ENCODE data around the gene WNT7B.

The WNT7B gene

GRCh38 chr22:45942787-45943493, 34.0 kb downstream of the WNT7B start:
- DNase-seq (ENCODE audit: low spot score in 2 of 2) (no peak), ATAC-seq (no peak)
- peaks cover 2% of the 10 kb centered on the region for H3K9me3 Mint-ChIP-seq
- no peaks in the 10 kb centered on the region for H3K36me3 Mint-ChIP-seq
- no peak overlapping the region for H3K4me3 Mint-ChIP-seq
- peaks cover 6% of the 10 kb centered on the region for H3K4me1 Mint-ChIP-seq
- no peak overlapping the region for H3K27ac Mint-ChIP-seq

GRCh38 chr22:45942344-45942743, 34.6 kb downstream of the WNT7B start:
- no peak for DNase-seq (ENCODE audit: low spot score in 2 of 2)
- no peak overlapping the region for H3K4me3 Mint-ChIP-seq
- no peak overlapping the region for H3K27ac Mint-ChIP-seq
- H3K9me3 Mint-ChIP-seq, result peaks cover 2% of the 10 kb centered on the region
- H3K4me1 Mint-ChIP-seq, result peaks cover 4% of the 10 kb centered on the region
- no peaks in the 10 kb centered on the region for H3K36me3 Mint-ChIP-seq
- ATAC-seq, result no peak

DNA sequence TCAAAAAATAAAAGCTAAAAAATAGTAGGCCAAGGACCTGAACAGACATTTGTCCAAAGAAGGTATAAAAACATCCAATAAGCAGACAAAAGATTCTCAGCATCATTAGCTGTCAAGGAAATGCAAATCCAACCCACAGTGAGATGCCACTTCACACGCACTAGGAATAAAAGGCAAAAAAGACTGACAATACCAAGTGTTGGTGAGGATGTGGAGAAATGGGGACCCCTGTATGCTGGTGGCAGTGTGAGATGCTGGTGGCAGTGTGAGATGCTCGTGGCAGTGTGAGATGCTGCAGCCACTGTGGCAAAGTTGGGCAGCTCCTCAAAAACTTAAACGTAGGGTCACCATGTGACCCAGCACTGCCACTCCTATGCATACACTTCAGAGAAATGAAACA, 38.0 kb downstream of the WNT7B start:
- Mint-ChIP-seq H3K36me3 (no peaks in the 10 kb centered on the region), H3K4me1 (no peaks in the 10 kb centered on the region), H3K27ac (no peak overlapping the region), H3K4me3 (no peak overlapping the region), H3K9me3 (peaks cover 2% of the 10 kb centered on the region)
- ATAC-seq (no peak), DNase-seq (ENCODE audit: low spot score in 2 of 2) (no peak)

GRCh38 chr22:45937960-45938359, 39.0 kb downstream of the WNT7B start:
- Mint-ChIP-seq H3K4me1 (no peaks in the 10 kb centered on the region), H3K27ac (no peak overlapping the region), H3K36me3 (no peaks in the 10 kb centered on the region), H3K4me3 (no peak overlapping the region), H3K9me3 (peaks cover 2% of the 10 kb centered on the region)
- ATAC-seq (no peak), DNase-seq (ENCODE audit: low spot score in 2 of 2) (no peak)

- Mint-ChIP-seq H3K36me3 (no peaks in the 10 kb centered on the region), H3K27ac (no peak overlapping the region), H3K4me3 (no peak overlapping the region), H3K9me3 (peaks cover 2% of the 10 kb centered on the region), H3K4me1 (peaks cover 5% of the 10 kb centered on the region)
- DNase-seq (ENCODE audit: low spot score in 2 of 2), result no peak
- no peak for ATAC-seq
Observed at GRCh38 chr22:45935573-45935972, 41.4 kb downstream of the WNT7B start.

DNA sequence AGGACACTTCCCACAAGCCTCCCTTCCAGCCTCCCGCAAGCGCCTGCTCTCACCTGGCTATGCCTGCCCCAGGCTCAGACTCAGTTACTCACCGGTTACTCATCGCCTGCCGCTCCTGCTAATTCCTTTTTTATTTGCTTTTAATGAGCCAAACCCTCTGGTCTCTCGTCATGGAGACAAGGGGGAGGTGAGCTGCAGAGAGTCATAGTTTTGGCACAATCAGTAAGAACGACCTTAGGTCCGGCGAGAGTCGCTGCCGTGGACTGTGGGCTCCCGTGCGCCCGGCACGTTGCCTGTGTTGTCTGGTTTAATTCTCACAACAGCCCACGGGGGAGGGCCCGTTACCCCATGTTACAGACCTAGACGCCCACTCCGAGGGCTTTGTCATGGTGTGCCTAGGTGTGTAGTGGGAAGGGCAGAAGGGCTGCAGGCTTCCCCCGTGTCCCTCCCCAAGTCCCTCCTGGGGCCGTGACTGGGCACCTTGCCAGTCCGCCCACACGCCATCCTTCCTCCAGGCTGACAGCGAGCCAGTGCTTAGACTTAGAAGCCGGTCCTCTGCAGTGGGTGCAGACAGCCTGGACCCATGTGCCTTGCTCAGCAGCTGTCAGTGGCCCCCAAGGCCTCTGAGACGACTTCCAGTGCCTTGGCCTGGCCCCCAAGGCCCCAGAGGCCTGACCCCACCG, 42.2 kb downstream of the WNT7B start:
- no peak for ATAC-seq
- H3K4me3 Mint-ChIP-seq, result no peak overlapping the region

DNA sequence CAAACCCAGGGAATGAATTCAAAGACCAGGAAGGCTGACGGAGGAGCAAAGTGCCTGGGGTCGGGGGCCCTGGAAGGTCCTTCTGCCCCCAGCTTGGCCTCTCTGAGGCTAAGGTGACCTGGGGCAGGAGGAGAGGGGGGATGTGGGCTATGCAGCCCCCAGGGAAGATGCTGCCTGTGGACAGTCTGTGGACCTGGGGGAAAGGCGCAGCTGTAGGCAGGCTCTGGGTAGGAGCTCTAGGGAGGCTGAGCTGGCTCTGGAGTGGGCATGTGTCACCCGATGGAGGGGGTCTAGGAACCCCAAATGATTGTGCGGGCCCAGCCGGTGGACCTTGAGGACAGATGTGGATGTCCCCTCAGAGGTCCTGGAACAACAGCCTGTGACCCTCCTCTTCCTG, 42.8 kb downstream of the WNT7B start:
- H3K4me1 Mint-ChIP-seq, result peaks cover 5% of the 10 kb centered on the region
- DNase-seq (ENCODE audit: low spot score in 2 of 2) (no peak), ATAC-seq (no peak)
- H3K4me3 Mint-ChIP-seq, result no peak overlapping the region
- H3K36me3 Mint-ChIP-seq, result no peaks in the 10 kb centered on the region
- H3K9me3 Mint-ChIP-seq, result peaks cover 2% of the 10 kb centered on the region
- no peak overlapping the region for H3K27ac Mint-ChIP-seq

More for the DNA sequence above, 42.2 kb downstream of the WNT7B start:
- H3K9me3 Mint-ChIP-seq, result peaks cover 2% of the 10 kb centered on the region
- DNase-seq (ENCODE audit: low spot score in 2 of 2), result no peak
- no peak overlapping the region for H3K27ac Mint-ChIP-seq
- peaks cover 5% of the 10 kb centered on the region for H3K4me1 Mint-ChIP-seq
- H3K36me3 Mint-ChIP-seq, result no peaks in the 10 kb centered on the region

GRCh38 chr22:45933506-45934167, 43.3 kb downstream of the WNT7B start:
- H3K4me3 Mint-ChIP-seq, result no peak overlapping the region
- H3K27ac Mint-ChIP-seq, result no peak overlapping the region
- peaks cover 2% of the 10 kb centered on the region for H3K9me3 Mint-ChIP-seq
- DNase-seq (ENCODE audit: low spot score in 2 of 2) (no peak), ATAC-seq (no peak)
- H3K4me1 Mint-ChIP-seq, result peaks cover 5% of the 10 kb centered on the region
- H3K36me3 Mint-ChIP-seq, result no peaks in the 10 kb centered on the region

- no peaks in the 10 kb centered on the region for H3K36me3 Mint-ChIP-seq
- no peaks in the 10 kb centered on the region for H3K9me3 Mint-ChIP-seq
- DNase-seq (ENCODE audit: low spot score in 2 of 2) (no peak), ATAC-seq (no peak)
- no peak overlapping the region for H3K27ac Mint-ChIP-seq
- no peak overlapping the region for H3K4me3 Mint-ChIP-seq
- peaks cover 5% of the 10 kb centered on the region for H3K4me1 Mint-ChIP-seq
Observed at GRCh38 chr22:45932071-45932470, 44.9 kb downstream of the WNT7B start.

- no peaks in the 10 kb centered on the region for H3K36me3 Mint-ChIP-seq
- no peak for DNase-seq (ENCODE audit: low spot score in 2 of 2)
- ATAC-seq, result no peak
- H3K4me3 Mint-ChIP-seq, result no peak overlapping the region
- H3K27ac Mint-ChIP-seq, result no peak overlapping the region
- H3K9me3 Mint-ChIP-seq, result no peaks in the 10 kb centered on the region
- peaks cover 5% of the 10 kb centered on the region for H3K4me1 Mint-ChIP-seq
Observed at GRCh38 chr22:45931042-45931441, 45.9 kb downstream of the WNT7B start.

DNA sequence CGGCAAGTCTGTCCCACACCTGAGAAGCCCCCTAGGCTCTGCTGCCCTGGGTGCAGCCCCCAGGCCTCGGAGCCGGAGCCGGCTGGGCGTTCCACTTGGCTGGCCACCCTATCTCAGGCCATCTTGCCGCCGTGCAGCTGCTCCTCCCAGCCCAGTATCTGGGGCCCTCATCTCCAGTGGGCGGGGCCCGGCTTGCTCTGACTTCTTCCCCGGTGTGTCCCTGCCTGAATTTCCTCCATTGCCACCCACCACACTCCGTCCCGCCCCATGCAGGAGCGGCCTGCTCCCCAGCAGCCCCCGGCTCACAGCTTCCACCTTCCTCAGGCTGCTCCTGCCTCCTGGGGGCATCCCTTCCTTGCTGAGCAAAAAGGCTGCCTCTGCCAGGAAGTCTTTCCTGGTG, 46.6 kb downstream of the WNT7B start:
- H3K27ac Mint-ChIP-seq, result no peak overlapping the region

GRCh38 chr22:45929649-45930048, 47.3 kb downstream of the WNT7B start:
- Mint-ChIP-seq H3K27ac (no peak overlapping the region), H3K36me3 (no peaks in the 10 kb centered on the region), H3K9me3 (no peaks in the 10 kb centered on the region), H3K4me3 (no peak overlapping the region), H3K4me1 (peaks cover 5% of the 10 kb centered on the region)
- ATAC-seq, result no peak
- DNase-seq (ENCODE audit: low spot score in 2 of 2), result no peak

More for the DNA sequence above, 46.6 kb downstream of the WNT7B start:
- DNase-seq (ENCODE audit: low spot score in 2 of 2) (no peak), ATAC-seq (no peak)
- H3K36me3 Mint-ChIP-seq, result no peaks in the 10 kb centered on the region
- no peaks in the 10 kb centered on the region for H3K9me3 Mint-ChIP-seq
- H3K4me3 Mint-ChIP-seq, result no peak overlapping the region
- H3K4me1 Mint-ChIP-seq, result peaks cover 5% of the 10 kb centered on the region

- no peak for ATAC-seq
- Mint-ChIP-seq H3K4me3 (no peak overlapping the region), H3K27ac (no peak overlapping the region), H3K4me1 (peaks cover 5% of the 10 kb centered on the region), H3K36me3 (no peaks in the 10 kb centered on the region), H3K9me3 (no peaks in the 10 kb centered on the region)
- DNase-seq (ENCODE audit: low spot score in 2 of 2), result no peak
Observed at GRCh38 chr22:45928726-45929368, 48.1 kb downstream of the WNT7B start.

DNA sequence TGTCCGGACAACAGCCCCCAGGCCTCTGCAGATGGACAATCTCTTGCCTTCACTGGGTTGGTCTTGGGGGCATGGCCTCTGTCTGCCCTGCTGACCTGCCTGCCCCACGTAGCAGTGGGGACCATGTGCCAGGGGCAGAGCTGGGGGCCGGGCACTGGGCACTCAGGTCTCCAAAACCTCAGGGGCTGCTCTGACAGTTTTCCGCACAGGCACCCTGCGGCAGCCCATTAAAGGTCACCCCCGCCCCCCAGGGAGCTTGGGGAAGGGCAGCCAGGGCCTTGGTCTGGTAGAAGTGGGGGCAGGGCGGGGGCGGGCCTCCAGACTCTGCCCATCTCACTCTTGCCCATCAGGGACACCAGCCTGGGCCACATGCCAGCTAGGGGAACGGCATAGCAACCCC, 49.9 kb downstream of the WNT7B start:
- no peak for ATAC-seq
- H3K27ac Mint-ChIP-seq, result no peak overlapping the region
- H3K4me3 Mint-ChIP-seq, result no peak overlapping the region
- no peaks in the 10 kb centered on the region for H3K36me3 Mint-ChIP-seq
- DNase-seq (ENCODE audit: low spot score in 2 of 2), result no peak
- peaks cover 3% of the 10 kb centered on the region for H3K4me1 Mint-ChIP-seq
- no peaks in the 10 kb centered on the region for H3K9me3 Mint-ChIP-seq

GRCh38 chr22:45926433-45926832, 50.5 kb downstream of the WNT7B start:
- ATAC-seq, result no peak
- Mint-ChIP-seq H3K4me1 (no peaks in the 10 kb centered on the region), H3K27ac (no peak overlapping the region), H3K9me3 (no peaks in the 10 kb centered on the region), H3K36me3 (no peaks in the 10 kb centered on the region), H3K4me3 (no peak overlapping the region)
- no peak for DNase-seq (ENCODE audit: low spot score in 2 of 2)

Data from stimulated activated effector memory CD8-positive, alpha-beta T cell treated with anti-CD3 and anti-CD28 coated beads, Interleukin-12 subunit alpha, Interleukin-12 subunit beta, amount 100 ng/mL, for 72 hours (primary cell).